Effector memory CD8-positive, alpha-beta T cell (primary cell): ENCODE data around the gene IL1RAP.
"Not testable (repeated sequence)": the region's sequence is repeated elsewhere in the genome, so short reads cannot be mapped to it uniquely, and the experiment has no call there.

Experiments
- ATAC-seq: fragments of 150-1000 bp; cut with Tn5 transposase; replicated peaks from 2 replicates; pipeline ENCODE4 v1.10.0; 2021; ENCODE audit warnings: mild to moderate bottlenecking, moderate library complexity
- DNase-seq, 3 experiments: peaks; one replicate each; pipeline ENCODE4 v3.0.0; 2021
- H3K27ac Mint-ChIP-seq, 2 donors: one replicate each; pipeline ENCODE4 v1.8.0; 2022; ENCODE audit warnings: mild to moderate bottlenecking in 2 of 2, mixed read lengths in 2 of 2, moderate library complexity in 2 of 2
- H3K27me3 Mint-ChIP-seq, 2 donors: one replicate each; pipeline ENCODE4 v1.8.0; 2022; ENCODE audit warnings: mixed read lengths in 2 of 2
- H3K36me3 Mint-ChIP-seq: one replicate; pipeline ENCODE4 v1.8.0; 2022; ENCODE audit warnings: mild to moderate bottlenecking, moderate library complexity, mixed read lengths; ENCODE audit not compliant: insufficient read depth
- H3K4me1 Mint-ChIP-seq, 2 donors: one replicate each; pipeline ENCODE4 v1.8.0; 2022; ENCODE audit warnings: low read depth in 2 of 2, mixed read lengths in 2 of 2
- H3K4me3 Mint-ChIP-seq, 2 donors: one replicate each; pipeline ENCODE4 v1.8.0; 2022; ENCODE audit warnings: mild to moderate bottlenecking in 2 of 2, mixed read lengths in 2 of 2, moderate library complexity in 2 of 2
- H3K9me3 Mint-ChIP-seq, 2 donors: one replicate each; pipeline ENCODE4 v1.8.0; 2022; ENCODE audit warnings: mixed read lengths in 2 of 2

IL1RAP gene

GRCh38 chr3:190658106-190658505 lies 144.2 kb downstream of the IL1RAP start:
- H3K9me3 Mint-ChIP-seq, result peaks cover 0 to 1% of the 10 kb centered on the region in 2 donors
- DNase-seq (no peak), ATAC-seq (no peak)
- H3K27ac Mint-ChIP-seq, result no peak overlapping the region
- H3K4me3 Mint-ChIP-seq, result no peak overlapping the region
- H3K4me1 Mint-ChIP-seq, result no peaks in the 10 kb centered on the region
- no peaks in the 10 kb centered on the region for H3K36me3 Mint-ChIP-seq
- peaks cover 6 to 10% of the 10 kb centered on the region in 2 donors for H3K27me3 Mint-ChIP-seq

- H3K9me3 Mint-ChIP-seq, result no peaks in the 10 kb centered on the region
- H3K27ac Mint-ChIP-seq, result no peak overlapping the region
- DNase-seq, result no peak
- no peak overlapping the region for H3K4me3 Mint-ChIP-seq
- peaks cover 18 to 22% of the 10 kb centered on the region in 2 donors for H3K27me3 Mint-ChIP-seq
- no peaks in the 10 kb centered on the region for H3K4me1 Mint-ChIP-seq
- ATAC-seq, result no peak
- no peaks in the 10 kb centered on the region for H3K36me3 Mint-ChIP-seq
Observed at GRCh38 chr3:190666821-190667220, 152.9 kb downstream of the IL1RAP start.

GRCh38 chr3:190671658-190672057 lies 157.8 kb downstream of the IL1RAP start:
- no peak overlapping the region for H3K4me3 Mint-ChIP-seq
- H3K9me3 Mint-ChIP-seq, result no peaks in the 10 kb centered on the region
- ATAC-seq, result no peak

GRCh38 chr3:190673148-190673547 lies 159.3 kb downstream of the IL1RAP start:
- Mint-ChIP-seq H3K36me3 (no peaks in the 10 kb centered on the region), H3K27me3 (peaks cover 3 to 10% of the 10 kb centered on the region in 2 donors), H3K9me3 (peaks cover 0 to 2% of the 10 kb centered on the region in 2 donors), H3K4me3 (no peak overlapping the region), H3K27ac (no peak overlapping the region), H3K4me1 (no peaks in the 10 kb centered on the region)
- DNase-seq (no peak), ATAC-seq (no peak)

More at GRCh38 chr3:190671658-190672057, 157.8 kb downstream of the IL1RAP start:
- no peaks in the 10 kb centered on the region for H3K4me1 Mint-ChIP-seq
- H3K36me3 Mint-ChIP-seq, result no peaks in the 10 kb centered on the region
- H3K27me3 Mint-ChIP-seq, result peaks cover 12 to 18% of the 10 kb centered on the region in 2 donors
- DNase-seq, result no peak
- no peak overlapping the region for H3K27ac Mint-ChIP-seq

- no peak for DNase-seq
- peaks cover 0 to 6% of the 10 kb centered on the region in 2 donors for H3K9me3 Mint-ChIP-seq
- no peak overlapping the region for H3K4me3 Mint-ChIP-seq
- H3K36me3 Mint-ChIP-seq, result no peaks in the 10 kb centered on the region
- H3K4me1 Mint-ChIP-seq, result no peaks in the 10 kb centered on the region
- H3K27ac Mint-ChIP-seq, result no peak overlapping the region
- no peak for ATAC-seq
- peaks cover 0 to 17% of the 10 kb centered on the region in 2 donors for H3K27me3 Mint-ChIP-seq
Observed at GRCh38 chr3:190676481-190676880, 162.6 kb downstream of the IL1RAP start.

- H3K27ac Mint-ChIP-seq, result no peak overlapping the region
- H3K4me3 Mint-ChIP-seq, result no peak overlapping the region
- peaks cover 0 to 21% of the 10 kb centered on the region in 2 donors for H3K27me3 Mint-ChIP-seq
- H3K4me1 Mint-ChIP-seq, result no peaks in the 10 kb centered on the region
- no peak for ATAC-seq
- peaks cover 0 to 6% of the 10 kb centered on the region in 2 donors for H3K9me3 Mint-ChIP-seq
- no peaks in the 10 kb centered on the region for H3K36me3 Mint-ChIP-seq
- DNase-seq, result no peak
Observed at GRCh38 chr3:190677001-190677400, 163.1 kb downstream of the IL1RAP start.

- not testable (repeated sequence) for H3K27ac Mint-ChIP-seq, H3K36me3 Mint-ChIP-seq, ATAC-seq, H3K9me3 Mint-ChIP-seq, H3K4me1 Mint-ChIP-seq, DNase-seq, H3K4me3 Mint-ChIP-seq
- H3K27me3 Mint-ChIP-seq, result peaks cover 0 to 21% of the 10 kb centered on the region in 2 donors
Observed at GRCh38 chr3:190677868-190678267, 164.0 kb downstream of the IL1RAP start.

GRCh38 chr3:190680691-190681090 lies 166.8 kb downstream of the IL1RAP start:
- ATAC-seq (no peak), DNase-seq (no peak)
- H3K4me1 Mint-ChIP-seq, result no peaks in the 10 kb centered on the region
- no peaks in the 10 kb centered on the region for H3K36me3 Mint-ChIP-seq
- no peak overlapping the region for H3K27ac Mint-ChIP-seq
- no peak overlapping the region for H3K4me3 Mint-ChIP-seq
- peaks cover 0 to 21% of the 10 kb centered on the region in 2 donors for H3K27me3 Mint-ChIP-seq
- H3K9me3 Mint-ChIP-seq, result peaks cover 2 to 6% of the 10 kb centered on the region in 2 donors

- no peak for ATAC-seq
- H3K27me3 Mint-ChIP-seq, result peaks cover 12 to 16% of the 10 kb centered on the region in 2 donors
- H3K4me1 Mint-ChIP-seq, result no peaks in the 10 kb centered on the region
- no peak overlapping the region for H3K4me3 Mint-ChIP-seq
- no peak overlapping the region for H3K27ac Mint-ChIP-seq
- H3K9me3 Mint-ChIP-seq, result peaks cover 0 to 3% of the 10 kb centered on the region in 2 donors
- DNase-seq, result no peak
- no peaks in the 10 kb centered on the region for H3K36me3 Mint-ChIP-seq
Observed at GRCh38 chr3:190684776-190685175, 170.9 kb downstream of the IL1RAP start.

- Mint-ChIP-seq H3K27me3 (peaks cover 12 to 15% of the 10 kb centered on the region in 2 donors), H3K4me3 (no peak overlapping the region), H3K4me1 (no peaks in the 10 kb centered on the region), H3K27ac (no peak overlapping the region), H3K9me3 (peaks cover 0 to 3% of the 10 kb centered on the region in 2 donors), H3K36me3 (no peaks in the 10 kb centered on the region)
- DNase-seq (no peak), ATAC-seq (no peak)
Observed at GRCh38 chr3:190686011-190686410, 172.1 kb downstream of the IL1RAP start.

GRCh38 chr3:190690246-190690645 lies 176.4 kb downstream of the IL1RAP start:
- Mint-ChIP-seq H3K36me3 (no peaks in the 10 kb centered on the region), H3K4me3 (no peak overlapping the region), H3K9me3 (peaks cover 0 to 1% of the 10 kb centered on the region in 2 donors), H3K27me3 (peaks cover 6 to 12% of the 10 kb centered on the region in 2 donors), H3K27ac (no peak overlapping the region), H3K4me1 (no peaks in the 10 kb centered on the region)
- DNase-seq, result no peak
- ATAC-seq, result no peak

GRCh38 chr3:190692256-190692655 lies 178.4 kb downstream of the IL1RAP start:
- ATAC-seq (no peak), DNase-seq (no peak)
- H3K4me3 Mint-ChIP-seq, result no peak overlapping the region
- H3K9me3 Mint-ChIP-seq, result peaks cover 0 to 1% of the 10 kb centered on the region in 2 donors
- H3K4me1 Mint-ChIP-seq, result no peaks in the 10 kb centered on the region
- H3K36me3 Mint-ChIP-seq, result no peaks in the 10 kb centered on the region
- no peak overlapping the region for H3K27ac Mint-ChIP-seq
- peaks cover 6 to 12% of the 10 kb centered on the region in 2 donors for H3K27me3 Mint-ChIP-seq

GRCh38 chr3:190694335-190695001 lies 180.6 kb downstream of the IL1RAP start:
- H3K36me3 Mint-ChIP-seq, result no peaks in the 10 kb centered on the region
- no peaks in the 10 kb centered on the region for H3K9me3 Mint-ChIP-seq
- H3K27me3 Mint-ChIP-seq, result no peaks in the 10 kb centered on the region
- H3K4me3 Mint-ChIP-seq, result no peak overlapping the region
- H3K27ac Mint-ChIP-seq, result no peak overlapping the region
- DNase-seq, result no peak
- H3K4me1 Mint-ChIP-seq, result no peaks in the 10 kb centered on the region
- no peak for ATAC-seq

- Mint-ChIP-seq H3K4me3 (no peak overlapping the region), H3K4me1 (no peaks in the 10 kb centered on the region), H3K36me3 (no peaks in the 10 kb centered on the region), H3K27me3 (no peaks in the 10 kb centered on the region), H3K9me3 (no peaks in the 10 kb centered on the region), H3K27ac (no peak overlapping the region)
- no peak for ATAC-seq
- no peak for DNase-seq
Observed at GRCh38 chr3:190695225-190695624, 181.3 kb downstream of the IL1RAP start.
